GM12878 (cell line): ENCODE data around the gene USP15. TPM values are rescaled to one million over a fixed set of nuclear protein-coding genes. Genes with fewer than 3 reads are reported as not detected.

Experiments used
- ATAC-seq: fragments of 200-7000 bp; cut with Tn5 transposase; 3 replicates; pipeline ENCODE4 v1.9.1; 2020; ENCODE audit warnings: mild to moderate bottlenecking, moderate library complexity
- BruUV-seq: library from RNA; stranded (reverse); fragments of 400-500 nt; replicated peaks from 2 replicates; lab custom pipeline; 2021; lab: Mats Ljungman, UMichigan
- CTCF ChIA-PET: fragments of 300-600 bp; sonication (Branson Sonifier 250); formaldehyde crosslinking; extraction: SDS; loops from one replicate; lab custom pipeline; 2021; ENCODE audit warnings: inconsistent platforms; lab: Yijun Ruan, JAX
- POLR2A ChIA-PET: fragments of 350-600 bp; formaldehyde crosslinking; extraction: SDS; loops from one replicate; lab custom pipeline; 2021; ENCODE audit warnings: inconsistent platforms; lab: Charles Lee
- RAD21 ChIA-PET: fragments of 300-600 bp; sonication (Branson Sonifier 250); formaldehyde crosslinking; loops from one replicate; lab custom pipeline; 2023; ENCODE audit warnings: antibody characterized with exemption; ENCODE audit not compliant: unreplicated experiment; lab: Charles Lee
- SMC1A ChIA-PET: fragments of 300-600 bp; sonication (Branson Sonifier 250); formaldehyde crosslinking; loops from one replicate; lab custom pipeline; 2023; ENCODE audit not compliant: unreplicated experiment, uncharacterized antibody; lab: Charles Lee
- DNase-seq: peaks from one replicate; pipeline ENCODE4 v3.0.0-alpha.2; 2011; ENCODE audit warnings: low read depth, low spot score
- FAIRE-seq: peaks from 3 replicates; lab custom pipeline; 2011; peaks lifted over from hg19 to GRCh38; lab: Jason Lieb, UNC
- H2AFZ ChIP-seq: 2 replicates; pipeline ENCODE4 v1.6.0; 2011; ENCODE audit warnings: low read depth, low read length, control low read depth; ENCODE audit not compliant: control insufficient read depth
- H3K27ac ChIP-seq: 2 replicates; pipeline ENCODE4 v1.5.1; 2011; ENCODE audit warnings: control low read depth; ENCODE audit not compliant: control insufficient read depth, insufficient read depth
- H3K27me3 ChIP-seq, 2 experiments: replicated peaks in 1 of 2; 2 replicates each; pipeline versions ENCODE4 v1.6.0 to v1.6.1; 2011; ENCODE audit warnings: low read length in 1 of 2; ENCODE audit not compliant: control insufficient read depth in 2 of 2, insufficient read depth in 2 of 2
- H3K36me3 ChIP-seq, 2 experiments: 2 replicates each; pipeline ENCODE4 v1.5.1; 2011; ENCODE audit warnings: low read length in 1 of 2; ENCODE audit not compliant: control insufficient read depth in 2 of 2, insufficient read depth in 2 of 2
- H3K4me1 ChIP-seq: 2 replicates; pipeline ENCODE4 v1.6.1; 2011; ENCODE audit warnings: mild to moderate bottlenecking, low read length, moderate library complexity, mixed read lengths; ENCODE audit not compliant: control insufficient read depth, insufficient read depth
- H3K4me2 ChIP-seq: 2 replicates; pipeline ENCODE4 v1.6.0; 2011; ENCODE audit warnings: control low read depth; ENCODE audit not compliant: control insufficient read depth, insufficient read depth
- H3K4me3 ChIP-seq: fragments of 200-600 bp; sonication (generic); 2 replicates; pipeline ENCODE4 v1.5.1; 2016
- H3K79me2 ChIP-seq: 2 replicates; pipeline ENCODE4 v1.6.0; 2011; ENCODE audit warnings: low read length; ENCODE audit not compliant: control insufficient read depth, insufficient read depth
- H3K9ac ChIP-seq: 2 replicates; pipeline ENCODE4 v1.8.0; 2011; ENCODE audit warnings: low read length, control low read depth, mixed read lengths; ENCODE audit not compliant: control insufficient read depth, insufficient read depth
- H3K9me3 ChIP-seq: replicated peaks from 3 replicates; pipeline ENCODE4 v1.5.1; 2011; ENCODE audit warnings: mild to moderate bottlenecking, low read length; ENCODE audit not compliant: control insufficient read depth, insufficient read depth
- H4K20me1 ChIP-seq: 2 replicates; pipeline ENCODE4 v1.6.0; 2011; ENCODE audit not compliant: control insufficient read depth, insufficient read depth
- BCLAF1 ChIP-seq: fragments of 450-650 bp; IDR thresholded peaks from 2 replicates; pipeline ENCODE4 v1.6.1; 2017; ENCODE audit warnings: antibody characterized with exemption, mild to moderate bottlenecking, moderate library complexity
- DPF2 ChIP-seq: fragments of 450-650 bp; IDR thresholded peaks from 2 replicates; pipeline ENCODE4 v1.6.1; 2017; ENCODE audit warnings: mild to moderate bottlenecking
- EGR1 ChIP-seq, 2 experiments: IDR thresholded peaks; 1 replicate in 1 of 2; 2 replicates in 1 of 2; pipeline ENCODE4 v1.6.1; 2011 to 2012; ENCODE audit warnings: low read depth in 2 of 2, low read length in 2 of 2, borderline replicate concordance in 1 of 2, mild to moderate bottlenecking in 1 of 2, moderate library complexity in 1 of 2
- PAX8 ChIP-seq: fragments of 450-650 bp; IDR thresholded peaks from 2 replicates; pipeline ENCODE4 v1.6.1; 2017; ENCODE audit warnings: mild to moderate bottlenecking, moderate library complexity
- TCF3 ChIP-seq: IDR thresholded peaks from 2 replicates; pipeline ENCODE4 v1.6.1; 2012; ENCODE audit warnings: low read depth, mild to moderate bottlenecking, low read length, borderline replicate concordance; ENCODE audit not compliant: insufficient read depth
- ZBTB11 ChIP-seq: fragments of 450-650 bp; formaldehyde crosslinking; IDR thresholded peaks from 2 replicates; pipeline ENCODE4 v1.5.0; 2022; ENCODE audit warnings: mild to moderate bottlenecking, missing genetic modification characterization
- WGBS: methylation state at CpG from one replicate; pipeline ENCODE4 v1.1.6; 2016; ENCODE audit warnings: low lambda C conversion rate; ENCODE audit not compliant: insufficient replicate concordance, insufficient coverage; ENCODE audit errors: missing lambda C conversion rate; 5-methylcytosine and 5-hydroxymethylcytosine counted together
- in situ Hi-C: fragments of 300-500 bp; cut with MboI; formaldehyde crosslinking; loops from 9 replicates; pipeline ENCODE4 v1.14.3; 2018; ENCODE audit warnings: mixed read lengths
- intact Hi-C: fragments of 100-400 bp; cut with micrococcal nuclease; formaldehyde crosslinking; loops from one replicate; pipeline ENCODE4 v1.14.2; 2022; ENCODE audit not compliant: unreplicated experiment
- polyA plus RNA-seq, 11 experiments: library from polyadenylated mRNA; depleted of rRNA in 4 of 11; unstranded in 6 of 11; stranded (reverse) in 5 of 11; fragments of >200 nt; fragmentation: Nextera tagmentation in 4 of 11; fragmentation: Illumina TruSeq in 1 of 11; extraction: Ambion mirVana in 4 of 11; extraction: Trizol in 1 of 11; gene quantifications; 1 replicate in 1 of 11; 2 replicates in 10 of 11; pipeline versions ENCODE4 v1.2.1 to v1.2.3, GENCODE V29; 2011 to 2016; ENCODE audit warnings: inconsistent platforms in 2 of 11, missing spikeins in 2 of 11, low read depth in 1 of 11
- total RNA-seq, 4 experiments: library from RNA; depleted of rRNA in 3 of 4; stranded (reverse); fragments of >200 nt in 3 of 4; fragmentation: Illumina TruSeq in 1 of 4; extraction: Trizol in 1 of 4; gene quantifications; 2 replicates each; pipeline versions ENCODE4 v1.2.1 to v1.2.3, GENCODE V29; 2013 to 2021

USP15 gene
- total and polyA plus RNA-seq, 10 of the 15 experiments (the other 5 are each of a cell fraction or from before 2014, with no cell fraction given), result 57.6 to 101 (median 90.2) TPM

- H4K20me1 ChIP-seq, result no peaks in the 10 kb centered on the region
- TF ChIP-seq PAX8 (no peak), EGR1 (IDR thresholded peaks at IDR 0.05; ENCODE audit: borderline replicate concordance in 1 of 2, low read depth in 2 of 2, low read length in 2 of 2) (no peak), ZBTB11 (CRISPR knock-in tag) (no peak), DPF2 (no peak), BCLAF1 (no peak), TCF3 (no peak)
- TF ChIP-seq, all 136 proteins: peak for 0
- Histone ChIP-seq H3K79me2 (no peaks in the 10 kb centered on the region), H3K4me2 (no peak overlapping the region), H3K27me3 (no peaks in the 10 kb centered on the region), H3K9me3 (no peaks in the 10 kb centered on the region), H2AFZ (no peak overlapping the region), H3K4me3 (no peak overlapping the region), H3K27ac (no peak overlapping the region), H3K9ac (no peak overlapping the region), H3K4me1 (peaks cover 18% of the 10 kb centered on the region), H3K36me3 (no peaks in the 10 kb centered on the region)
- CTCF ChIA-PET, result interaction anchor here (1.8 kb wide), 1 partner anchor 10 kb away, joined by 6 read pairs; no protein-coding TSS in a partner anchor
- BruUV-seq, result no TSS peak
- in situ Hi-C loops, result no loop called here
- SMC1A ChIA-PET, result interaction anchor here (2.4 kb wide), 1 partner anchor 11 kb away, joined by 5 read pairs; no protein-coding TSS in a partner anchor
- POLR2A ChIA-PET, result no interaction called here
- FAIRE-seq (no peak), DNase-seq (no peak), ATAC-seq (no peak)
- WGBS, result 89% methylated on average over 3 of the region's 3 CpGs
- intact Hi-C loops, result no loop called here
- RAD21 ChIA-PET, result no interaction called here
These were observed 12.7 kb upstream of the USP15 start for GRCh38 chr12:62247281-62248045.
